HG02759 (cell line): ENCODE data around the gene CD247.
"Not testable (repeated sequence)": the region's sequence is repeated elsewhere in the genome, so short reads cannot be mapped to it uniquely, and the experiment has no call there.

ENCODE experiments used
- ATAC-seq: cut with Tn5 transposase; IDR thresholded peaks from one replicate; pipeline ENCODE4 v1.9.1; 2021; ENCODE audit warnings: mild to moderate bottlenecking, moderate library complexity; ENCODE audit not compliant: unreplicated experiment

The CD247 gene

DNA sequence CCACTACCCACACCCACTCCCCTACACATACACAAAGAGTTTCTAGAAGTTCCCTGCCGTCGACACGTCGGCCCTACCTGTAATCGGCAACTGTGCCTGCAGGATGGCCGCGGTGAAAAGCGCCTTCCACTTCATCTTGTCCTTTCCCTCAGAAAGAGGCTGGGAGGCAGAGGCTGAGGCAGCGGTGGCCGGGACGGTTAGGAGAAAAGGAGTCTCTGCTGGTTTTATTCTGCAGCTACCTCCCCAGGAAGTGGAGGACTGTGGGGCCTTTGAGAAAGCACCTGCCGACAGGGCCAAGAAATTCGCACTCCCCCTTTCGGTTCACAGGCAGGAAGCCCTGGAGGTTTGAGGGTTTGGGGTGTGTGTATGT is at the start of gene CD247:
CD247 (minus strand) TSS at position 199 of the 370 bp plus-strand sequence; CDS start at position 135, 64 bp downstream.
- no peak for ATAC-seq

DNA sequence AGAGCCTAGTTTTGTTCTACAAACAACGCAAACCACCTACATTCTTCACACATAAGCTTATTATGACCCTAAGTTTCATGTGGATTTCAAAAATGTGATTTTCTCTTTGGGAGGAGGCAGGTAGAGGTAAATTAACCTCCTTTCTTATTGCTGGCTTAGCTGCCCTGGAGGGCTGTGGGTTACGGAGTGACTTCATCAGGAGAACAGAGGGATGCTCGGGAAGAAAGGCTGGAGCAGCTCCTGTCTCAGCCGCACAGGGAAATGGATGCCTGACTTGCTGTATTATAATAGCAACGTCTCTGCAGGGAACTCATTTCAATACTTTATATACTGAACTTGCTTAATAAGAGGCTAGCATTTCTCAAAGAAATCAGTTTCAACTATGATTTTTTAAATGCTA is 49.3 kb upstream of the CD247 start:
- ATAC-seq, result no peak

DNA sequence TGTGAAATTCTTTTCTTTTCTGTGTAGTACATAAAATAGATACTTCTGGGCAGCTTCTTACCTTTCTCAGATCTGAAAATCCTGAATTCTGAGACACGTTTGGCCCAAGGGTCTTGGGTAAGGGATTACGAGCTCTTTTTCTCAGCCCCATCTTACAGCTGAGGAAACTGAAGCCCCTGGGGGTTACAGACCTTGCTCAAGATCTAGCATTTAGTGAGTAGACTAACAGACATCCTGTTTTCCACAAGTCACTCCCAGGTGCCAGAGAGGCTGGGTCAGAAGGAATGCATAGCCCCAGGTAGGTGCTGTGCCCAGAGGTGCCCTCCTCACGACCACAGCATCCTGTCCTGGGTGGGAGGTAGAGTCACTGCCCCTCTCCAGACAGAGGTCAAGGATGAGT is 48.4 kb upstream of the CD247 start:
- no peak for ATAC-seq

DNA sequence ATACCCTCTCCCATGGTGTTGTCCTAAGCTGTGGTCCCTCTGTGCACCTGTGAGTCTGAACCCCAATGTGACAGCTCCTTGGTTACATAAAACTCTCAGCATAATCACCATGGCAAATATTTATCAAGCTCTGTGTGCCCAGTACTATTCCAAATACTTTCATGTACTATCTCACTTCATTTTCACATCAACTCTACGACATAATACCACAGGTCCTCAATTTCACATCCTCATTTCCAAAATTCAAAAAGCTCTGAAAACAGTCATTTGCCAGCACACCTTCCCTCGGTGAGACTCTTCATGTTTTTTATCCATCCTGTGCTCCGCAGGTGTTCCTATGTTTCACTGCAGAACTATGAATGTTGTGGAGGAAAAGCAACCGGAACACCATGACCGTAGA is 47.6 kb upstream of the CD247 start:
- ATAC-seq, result no peak

DNA sequence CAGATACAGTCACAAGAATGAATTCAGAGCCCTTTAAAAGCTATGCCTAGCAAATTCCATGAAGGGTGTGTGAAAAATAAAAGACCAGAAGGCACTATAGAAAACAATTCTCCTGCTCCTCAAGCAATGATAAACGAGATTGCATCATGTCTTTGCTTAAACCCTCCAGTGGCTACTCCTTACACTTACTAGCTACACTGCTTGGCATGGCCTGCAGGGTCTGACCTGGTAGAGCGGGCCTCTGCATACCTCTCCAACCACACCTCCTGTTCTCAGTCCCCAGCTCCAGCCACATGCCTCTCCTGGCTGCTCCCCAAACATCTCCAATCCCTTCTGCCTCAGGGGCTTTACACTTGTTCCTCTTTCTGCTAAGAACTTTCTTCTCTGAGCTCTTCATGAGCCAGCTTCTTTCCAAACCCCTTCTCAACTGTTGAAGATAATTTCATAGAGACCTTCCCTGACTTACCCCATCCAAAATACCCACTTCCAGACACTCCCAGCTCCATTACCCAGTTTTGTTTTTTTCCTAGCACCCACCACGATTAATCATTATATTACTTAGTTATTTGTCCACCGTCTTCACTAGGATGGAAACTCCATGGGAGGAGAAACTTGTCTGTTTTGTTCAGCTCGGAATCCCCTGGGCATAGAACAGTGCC is 46.4 kb upstream of the CD247 start:
- no peak for ATAC-seq

DNA sequence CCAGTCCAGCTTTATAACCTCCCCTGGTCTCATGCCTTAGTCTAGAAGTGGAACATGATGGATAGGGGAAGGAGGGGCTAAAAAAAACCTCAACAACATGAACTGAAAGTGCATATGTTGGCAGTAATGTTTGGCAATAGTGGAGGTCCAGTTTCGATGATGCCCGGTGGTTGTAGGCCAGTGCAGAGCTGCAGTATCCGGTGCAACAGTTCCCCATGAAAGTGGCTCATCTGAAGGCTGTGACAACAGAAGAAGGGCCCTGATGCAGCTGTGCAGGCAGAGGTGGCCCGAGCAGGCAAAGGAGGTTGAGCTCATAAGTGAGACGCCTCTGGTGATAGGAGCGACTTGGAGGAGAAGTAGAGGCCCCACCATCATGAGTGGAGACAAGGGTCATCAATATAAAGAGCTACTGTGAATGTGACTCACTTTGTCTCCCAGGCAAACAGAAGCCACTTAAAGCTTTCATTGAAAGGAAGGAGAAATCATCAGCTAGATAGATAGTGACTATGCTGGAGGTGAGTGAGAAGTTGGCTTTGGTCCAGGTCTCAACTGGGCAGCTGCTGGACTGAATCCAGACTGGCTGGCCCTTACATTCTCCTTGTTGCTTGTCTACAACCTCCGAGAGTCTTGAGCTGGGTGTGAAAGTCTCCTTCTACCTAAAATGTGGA is 45.4 kb upstream of the CD247 start:
- ATAC-seq, result no peak

DNA sequence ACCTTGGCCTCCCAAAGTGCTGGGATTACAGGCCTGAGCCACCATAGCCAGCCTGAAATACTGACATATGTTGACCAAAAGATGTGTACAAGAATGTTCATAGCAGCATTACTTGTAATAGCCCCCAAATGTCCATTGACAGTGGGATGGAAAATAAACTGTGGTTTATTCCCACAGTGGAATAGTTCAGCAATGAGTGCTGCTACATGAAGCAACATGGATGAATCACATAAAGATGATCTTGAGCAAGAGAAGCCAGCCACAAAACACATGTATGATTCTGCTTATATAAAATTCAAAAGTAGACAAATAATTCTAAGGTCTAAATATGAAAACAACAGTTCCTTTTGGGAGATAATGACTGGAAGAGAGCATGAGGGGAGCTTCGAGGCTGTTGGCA is 44.4 kb upstream of the CD247 start:
- ATAC-seq, result no peak

DNA sequence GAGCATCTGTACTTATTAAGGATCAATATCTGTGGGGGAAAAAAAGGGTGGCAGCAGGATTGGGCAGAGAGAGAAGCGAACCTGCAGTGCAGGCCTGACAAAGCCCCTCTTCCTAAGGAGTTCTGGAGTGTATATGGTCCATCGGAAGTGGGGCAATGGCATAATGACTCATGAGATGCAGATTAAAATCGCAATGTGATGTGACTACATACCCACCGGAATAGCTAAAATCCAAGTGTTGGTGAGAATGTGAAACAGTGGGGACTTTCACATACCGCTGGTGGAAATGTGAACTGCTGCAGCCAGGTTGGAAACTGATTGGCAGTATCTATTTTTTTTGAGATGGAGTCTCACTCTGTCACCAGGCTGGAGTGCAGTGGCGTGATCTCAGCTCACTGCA is 43.4 kb upstream of the CD247 start:
- no peak for ATAC-seq

DNA sequence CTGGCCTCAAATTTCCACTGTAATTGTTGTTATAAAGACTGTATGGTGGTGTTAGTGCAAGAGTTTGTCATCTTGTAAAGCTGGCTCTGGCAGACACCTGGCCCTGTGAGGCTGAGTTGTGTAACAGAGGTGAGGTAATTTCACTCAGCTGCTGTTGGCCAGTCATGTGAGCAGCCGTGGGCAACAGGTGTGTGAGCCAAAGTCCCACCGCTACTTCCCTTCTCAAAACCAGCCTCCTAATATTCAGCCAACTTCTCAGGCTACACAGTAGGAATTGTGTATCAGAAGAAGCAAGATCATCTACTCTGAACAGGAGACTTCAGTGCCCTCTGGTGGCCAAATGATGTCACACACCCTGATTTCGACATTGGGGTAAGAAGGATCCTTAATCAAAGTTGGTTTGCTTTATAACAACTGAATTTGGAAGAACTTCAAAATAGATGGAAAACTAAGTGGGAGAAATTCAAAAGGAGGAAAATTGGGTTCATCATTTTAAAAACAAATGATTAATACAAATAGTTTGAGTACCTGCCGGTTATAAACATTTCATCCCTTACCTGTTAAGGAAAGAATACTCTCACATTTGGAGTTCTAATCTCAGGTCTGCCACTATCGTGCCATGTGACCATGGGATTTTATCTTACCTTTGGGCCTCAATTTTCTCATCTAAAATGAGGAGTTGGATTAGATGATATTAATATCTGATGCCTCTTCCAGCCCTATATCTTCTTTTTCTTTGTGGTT is 37.8 kb upstream of the CD247 start:
- ATAC-seq, result no peak

DNA sequence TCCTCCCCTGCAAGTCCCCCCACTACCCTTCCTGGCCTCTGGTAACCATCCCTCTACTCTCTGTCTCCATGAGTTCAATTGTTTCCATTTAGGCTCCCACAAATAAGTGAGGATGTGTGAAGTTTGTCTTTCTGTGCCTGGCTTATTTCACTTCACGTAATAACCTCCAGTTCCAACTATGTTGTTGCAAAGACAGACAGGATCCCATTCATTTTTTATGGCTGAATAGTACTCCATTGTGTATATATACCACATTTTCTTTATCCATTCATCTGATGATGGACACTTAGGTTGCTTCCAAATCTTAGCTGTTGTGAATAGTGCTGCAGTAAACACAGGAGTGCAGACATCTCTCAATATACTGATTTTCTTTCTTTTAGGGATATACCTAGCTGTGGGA is 36.7 kb upstream of the CD247 start:
- not testable (repeated sequence) for ATAC-seq

DNA sequence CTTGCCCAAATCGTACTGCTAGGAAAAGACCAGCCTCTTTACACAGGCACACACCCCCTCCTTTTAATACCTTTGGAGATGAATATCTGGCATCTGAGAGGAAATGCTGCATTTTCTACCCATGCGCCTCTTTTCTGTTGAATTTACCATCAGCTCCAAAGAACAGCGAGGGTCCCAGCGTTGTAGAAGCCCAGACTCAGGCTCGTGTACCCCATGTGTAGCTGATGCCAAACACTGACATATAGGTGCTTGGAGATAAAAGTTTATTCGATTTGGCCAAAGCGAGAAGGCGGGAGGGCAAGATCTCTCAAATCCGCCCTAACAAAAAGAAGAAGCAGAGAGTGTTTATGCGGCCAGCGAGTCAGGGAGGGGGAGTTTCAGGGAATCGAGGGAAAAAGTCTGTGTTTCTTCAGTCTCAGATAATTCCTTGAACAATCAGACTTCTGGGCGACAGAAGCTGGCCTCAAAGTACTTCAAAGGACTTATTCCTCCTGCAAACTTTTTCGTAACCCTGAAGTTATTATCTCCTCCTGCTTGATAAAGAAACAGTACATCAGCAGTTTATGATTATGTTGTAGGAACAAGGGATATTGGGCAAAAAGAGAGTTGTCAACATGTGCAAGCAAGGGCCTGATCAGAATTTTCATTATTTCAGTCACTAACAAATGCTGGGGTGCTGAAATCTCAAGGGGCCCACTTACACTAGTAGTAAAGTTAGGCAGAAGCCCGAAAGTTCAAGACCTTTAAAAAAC is 35.9 kb upstream of the CD247 start:
- peak; percentile 21 for ATAC-seq

DNA sequence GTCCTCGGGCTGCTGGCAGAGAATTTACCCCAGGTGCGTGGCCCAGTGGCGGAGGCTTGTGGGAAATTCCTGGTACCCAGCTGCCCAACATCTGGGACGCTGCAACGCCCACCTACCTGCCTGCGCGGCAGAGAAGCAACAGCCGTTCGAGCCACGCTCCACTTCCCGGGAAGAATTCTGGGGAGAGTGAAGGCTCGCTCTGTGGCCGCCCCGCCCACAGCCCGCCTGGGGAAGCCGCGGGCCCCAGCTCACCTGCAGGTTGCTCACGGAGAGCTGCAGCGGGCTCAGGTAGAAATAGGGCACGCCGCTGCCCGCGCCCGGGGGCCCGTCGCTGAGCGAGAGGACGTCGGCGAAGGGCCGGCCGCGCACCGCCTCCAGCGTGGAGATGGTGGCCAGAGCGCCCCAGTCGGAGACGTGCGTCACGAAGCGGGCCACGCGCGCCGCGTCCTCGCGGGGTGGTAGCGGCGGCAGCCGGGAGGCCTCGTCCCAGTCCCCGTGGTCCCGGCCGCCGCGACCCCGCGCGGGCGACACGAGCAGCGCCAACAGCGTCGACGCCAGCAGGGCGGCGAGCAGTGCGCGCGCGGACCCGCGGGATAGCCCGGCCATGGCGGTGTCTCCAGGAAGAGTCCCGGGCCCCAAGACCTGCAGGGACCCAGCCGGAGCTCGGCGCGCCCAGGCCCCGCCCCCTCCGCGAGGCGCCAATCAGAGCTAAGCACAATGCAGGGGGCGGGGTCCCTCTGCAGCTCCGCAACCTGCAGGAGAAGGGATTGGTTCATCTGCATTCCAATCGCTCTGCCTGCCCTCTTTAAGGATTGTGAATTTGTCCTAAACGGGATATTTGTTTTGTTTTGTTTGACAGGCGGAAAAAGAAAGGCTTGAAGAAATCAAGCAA is 35.1 kb upstream of the CD247 start, which contains the start of gene CREG1:
CREG1 (minus strand) TSS at position 627 of the 892 bp plus-strand sequence.
- ATAC-seq, result peak; percentile 99

DNA sequence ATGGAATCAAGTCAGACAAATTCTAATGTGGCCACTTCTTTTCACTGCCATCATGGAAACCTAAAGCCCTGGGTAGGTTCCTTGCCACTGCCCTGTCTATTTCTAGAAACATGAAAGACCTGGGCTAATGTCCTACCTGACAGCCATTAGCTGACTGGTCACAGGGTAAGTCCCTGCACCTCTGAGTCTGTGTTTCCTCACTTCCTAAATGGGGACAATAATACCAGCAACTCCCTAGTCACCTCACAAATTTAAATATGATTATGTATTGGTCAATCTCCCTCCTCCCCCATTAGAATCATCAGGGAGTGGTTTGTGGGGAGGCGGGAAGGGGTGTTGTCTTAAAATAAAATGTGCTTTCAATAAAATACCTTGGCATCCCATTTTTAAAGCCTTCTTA is 33.0 kb upstream of the CD247 start:
- ATAC-seq, result no peak

DNA sequence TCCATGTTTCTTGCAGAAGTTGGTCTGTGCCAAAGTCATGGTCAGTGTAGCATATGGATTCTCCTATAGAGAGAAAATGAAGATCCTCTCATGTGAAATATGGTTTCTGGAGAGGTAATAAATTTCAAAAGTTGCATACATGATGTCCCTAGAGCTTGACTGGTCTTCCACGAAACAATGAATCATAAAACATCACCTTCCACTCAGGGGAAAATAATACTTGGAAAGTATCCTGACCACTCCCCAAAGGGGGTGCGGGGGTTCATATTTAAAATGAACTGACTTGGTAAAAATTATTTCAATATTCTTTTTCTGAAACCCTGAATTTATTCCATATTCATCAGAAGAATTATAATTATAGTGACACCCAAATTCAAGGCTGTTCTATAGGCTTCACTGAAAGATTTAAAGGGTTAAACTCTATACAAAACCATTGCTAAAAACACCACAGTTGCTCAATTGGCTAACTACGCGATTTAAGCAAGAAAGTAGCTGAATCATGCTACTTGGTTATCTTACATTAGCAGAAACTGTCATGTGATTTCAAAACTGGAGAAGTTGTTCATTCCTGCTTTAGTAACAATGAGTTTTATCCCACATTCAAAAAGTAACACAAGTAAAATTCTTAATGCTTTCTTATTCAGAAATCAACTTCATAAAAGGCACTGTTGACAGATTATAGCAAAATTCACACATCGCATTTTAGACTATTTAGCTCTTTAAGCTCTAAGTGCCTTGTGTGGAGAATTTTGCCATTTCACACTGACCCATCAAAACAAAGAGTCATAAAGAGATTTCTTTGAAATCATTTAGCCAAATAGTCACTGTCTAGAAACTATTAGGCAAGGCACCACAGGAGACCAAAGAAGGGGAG is 30.0 kb upstream of the CD247 start:
- no peak for ATAC-seq

DNA sequence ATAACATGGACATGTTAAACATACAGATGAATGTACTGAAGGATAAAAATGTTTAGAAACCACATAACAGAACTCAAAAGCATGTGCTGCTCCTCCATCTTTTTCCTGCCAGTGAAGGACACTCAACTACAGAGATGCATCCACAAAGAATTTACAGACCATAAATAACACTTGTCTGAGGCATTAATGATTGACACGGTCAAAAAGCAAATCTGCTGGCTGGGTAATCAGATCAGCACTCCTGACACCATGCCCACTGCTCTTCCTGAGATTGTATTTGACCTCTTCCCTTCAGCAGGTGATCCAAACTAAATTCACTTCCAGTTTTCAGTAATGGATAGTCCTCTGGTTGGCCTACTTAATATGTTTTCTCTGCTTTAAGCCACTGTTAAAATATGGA is 28.6 kb upstream of the CD247 start:
- no peak for ATAC-seq

DNA sequence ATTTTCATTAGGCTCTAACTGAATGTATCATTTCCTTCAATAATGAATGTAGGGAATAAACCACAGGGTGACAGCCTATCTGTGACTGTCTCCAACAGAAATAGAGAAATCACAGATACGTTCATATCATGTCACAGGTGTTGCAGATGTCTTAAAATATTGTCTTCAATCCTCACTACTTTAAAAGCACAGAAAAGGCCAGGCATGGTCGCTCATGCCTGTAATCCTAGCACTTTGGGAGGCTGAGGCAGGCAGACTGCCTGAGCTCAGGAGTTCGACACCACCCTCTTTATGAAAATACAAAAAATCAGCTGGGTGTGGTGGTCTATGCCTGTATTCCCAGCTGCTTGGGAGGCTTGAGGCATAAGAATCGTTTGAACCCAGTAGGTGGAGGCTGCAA is 27.0 kb upstream of the CD247 start:
- ATAC-seq, result no peak

DNA sequence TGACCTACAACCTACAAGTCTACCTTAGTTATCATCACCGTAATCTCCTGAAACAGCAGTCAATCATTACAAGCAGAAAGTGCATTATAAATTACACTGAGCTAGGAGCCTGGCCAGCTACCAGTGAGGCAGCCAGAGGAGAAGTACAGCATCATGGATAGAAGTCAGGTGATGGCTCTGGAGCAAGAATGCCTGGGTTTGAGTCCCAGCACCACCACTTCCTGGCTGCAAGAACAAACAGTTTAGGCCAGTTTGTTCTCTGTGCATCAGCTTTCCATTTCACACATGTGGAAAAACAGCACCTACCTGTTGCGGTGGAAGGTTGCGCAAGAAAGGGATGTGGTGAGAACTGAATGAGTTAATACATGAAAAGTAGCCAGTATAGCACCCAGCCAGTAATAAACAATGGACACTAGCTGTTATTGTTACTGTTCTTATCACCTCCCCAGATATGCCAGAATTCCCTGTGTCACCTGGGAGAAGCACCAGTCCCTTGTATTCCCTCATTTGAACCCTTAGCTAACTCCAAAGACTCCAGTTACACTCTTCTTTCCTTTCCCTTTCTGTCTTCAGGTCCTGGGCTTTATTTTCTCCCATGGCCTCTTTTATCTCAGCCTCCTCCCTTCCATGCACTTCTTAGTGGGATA is 26.2 kb upstream of the CD247 start:
- no peak for ATAC-seq

DNA sequence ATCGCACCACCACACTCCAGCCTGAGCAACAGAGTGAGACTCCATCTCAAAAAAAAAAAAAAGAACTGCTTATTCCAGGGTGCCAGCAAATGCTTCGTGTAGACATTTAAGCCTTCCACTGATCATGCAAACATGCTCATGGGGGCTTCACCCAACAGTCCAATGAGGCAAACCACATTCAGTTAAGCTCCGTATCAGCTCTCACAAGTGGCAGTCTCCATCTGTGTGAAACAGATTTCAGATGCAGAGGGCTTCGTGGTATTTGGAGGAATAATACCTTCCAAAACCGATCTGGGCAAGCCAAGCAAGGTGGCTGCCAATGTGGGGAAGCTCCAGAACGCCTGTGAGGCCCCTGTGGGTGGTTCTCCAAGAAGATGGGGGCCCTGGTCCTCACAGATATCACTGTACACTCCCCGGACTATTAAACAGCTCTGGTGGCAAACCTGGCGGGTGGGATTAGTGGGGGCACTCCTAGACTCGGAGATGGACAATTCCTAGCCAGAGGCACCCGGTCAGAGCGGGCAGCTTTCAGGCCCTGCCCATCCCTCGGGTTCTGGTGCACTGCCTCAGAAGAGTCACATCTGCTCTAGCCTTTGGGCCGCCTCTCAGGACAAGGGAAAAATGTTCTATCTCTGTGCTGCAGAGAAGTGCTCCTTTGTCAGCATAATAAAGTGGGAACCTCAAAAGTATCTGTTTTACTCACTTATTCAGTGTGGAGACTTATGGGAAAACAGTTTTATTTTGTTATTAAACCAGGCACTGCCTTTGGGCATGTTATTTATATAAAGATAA is 25.1 kb upstream of the CD247 start:
- no peak for ATAC-seq
